HG03442 (cell line): ENCODE measurements around the gene FAM168B.

Experiments
- ATAC-seq: cut with Tn5 transposase; IDR thresholded peaks from one replicate; pipeline ENCODE4 v1.9.1; 2021; ENCODE audit warnings: mild to moderate bottlenecking, moderate library complexity; ENCODE audit not compliant: unreplicated experiment

FAM168B gene

DNA sequence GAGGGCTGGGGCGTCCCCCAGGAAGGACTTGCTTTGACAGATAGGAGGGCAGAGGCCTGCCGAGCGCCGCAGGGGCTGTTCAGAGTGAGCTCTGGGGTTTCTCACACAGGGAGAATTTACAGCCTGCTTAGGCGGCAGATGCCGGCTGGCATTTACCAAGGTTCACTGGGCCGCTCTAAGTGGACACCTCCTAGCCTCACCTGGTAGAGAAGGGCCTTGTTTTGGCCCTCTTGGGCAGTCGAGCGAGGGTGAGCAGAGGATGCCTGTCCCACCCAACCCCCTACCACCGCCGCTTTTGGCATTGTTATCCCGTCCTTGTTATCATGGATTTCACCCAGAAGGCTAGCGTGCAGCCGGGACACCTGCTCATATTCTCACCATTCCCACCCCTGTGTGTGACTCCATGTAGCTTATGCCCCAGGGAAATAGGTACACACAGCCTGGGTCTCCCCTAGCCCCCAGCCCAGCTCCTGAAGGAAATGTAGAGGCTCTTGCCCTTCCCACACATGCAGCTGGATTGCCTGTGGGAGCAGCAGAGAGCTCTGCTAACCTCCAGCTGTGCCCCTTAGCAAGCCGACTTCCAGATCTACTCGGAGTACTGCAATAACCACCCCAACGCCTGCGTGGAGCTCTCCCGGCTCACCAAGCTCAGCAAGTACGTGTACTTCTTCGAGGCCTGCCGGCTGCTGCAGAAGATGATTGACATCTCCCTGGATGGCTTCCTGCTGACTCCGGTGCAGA is 52.4 kb downstream of the FAM168B start:
- no peak for ATAC-seq

DNA sequence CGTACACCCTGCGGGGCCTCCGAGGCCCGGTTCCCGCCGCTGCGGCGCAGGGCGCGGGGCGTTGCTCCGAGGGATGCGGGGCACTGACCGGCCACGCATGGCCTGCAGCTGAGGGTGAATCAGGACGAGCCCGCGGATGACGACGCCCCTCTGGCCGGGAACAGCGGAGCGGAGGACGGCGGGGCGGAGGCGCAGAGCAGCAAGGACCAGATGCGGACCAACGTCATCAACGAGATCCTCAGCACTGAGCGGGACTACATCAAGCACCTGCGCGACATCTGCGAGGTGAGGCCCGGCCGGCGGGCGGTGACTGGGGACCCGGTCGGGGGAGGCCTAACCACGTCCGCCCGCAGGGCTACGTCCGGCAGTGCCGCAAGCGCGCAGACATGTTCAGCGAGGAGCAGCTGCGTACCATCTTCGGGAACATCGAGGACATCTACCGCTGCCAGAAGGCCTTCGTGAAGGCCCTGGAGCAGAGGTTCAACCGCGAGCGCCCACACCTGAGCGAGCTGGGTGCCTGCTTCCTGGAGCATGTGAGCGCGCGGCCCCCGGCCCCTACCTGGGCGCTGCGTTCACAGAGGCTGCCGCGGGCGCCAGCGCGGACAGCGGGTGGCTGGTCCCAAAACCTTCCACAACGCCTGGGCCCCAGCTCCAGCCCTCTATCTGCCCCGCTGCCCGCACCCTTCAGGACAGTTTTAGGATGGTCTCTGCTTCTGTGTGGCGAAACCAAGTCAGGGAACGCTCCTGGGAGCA is 53.2 kb downstream of the FAM168B start:
- ATAC-seq, result no peak

DNA sequence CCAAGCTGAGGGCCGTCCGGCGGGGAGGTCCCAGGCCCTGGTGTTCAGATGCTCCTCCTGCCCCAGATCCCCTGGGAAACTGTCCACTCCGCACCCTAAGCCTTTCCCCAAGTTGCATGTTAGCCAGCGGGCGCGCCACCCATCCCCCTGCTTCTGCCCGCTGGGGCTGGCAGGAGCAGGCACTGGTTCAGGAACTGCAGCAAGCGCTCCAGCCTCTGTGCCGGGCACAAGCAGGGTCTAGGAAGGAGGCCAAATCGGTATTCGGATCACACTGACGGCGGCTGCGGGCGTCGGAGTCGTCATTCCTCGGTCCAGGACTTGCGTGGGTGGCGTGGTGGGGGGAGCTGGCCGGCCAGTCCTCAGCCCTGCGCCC is 53.7 kb downstream of the FAM168B start:
- ATAC-seq, result no peak

DNA sequence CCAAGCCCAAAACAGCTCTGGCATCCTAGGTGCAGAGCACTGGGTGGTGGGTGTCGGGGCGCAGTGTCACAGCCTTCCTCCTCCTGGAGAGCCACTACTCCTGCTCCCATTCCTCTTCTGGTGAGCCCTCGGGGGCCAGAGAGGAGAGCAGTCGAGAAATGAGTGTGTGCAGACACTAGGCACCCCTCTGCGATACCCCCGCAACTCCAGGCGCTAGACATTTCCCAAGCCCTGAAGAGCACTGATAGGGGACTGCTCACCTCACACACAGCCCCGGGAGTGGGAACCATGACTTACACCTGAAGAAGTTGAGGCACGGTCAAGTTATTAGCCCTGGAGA is 54.2 kb downstream of the FAM168B start:
- ATAC-seq, result no peak

DNA sequence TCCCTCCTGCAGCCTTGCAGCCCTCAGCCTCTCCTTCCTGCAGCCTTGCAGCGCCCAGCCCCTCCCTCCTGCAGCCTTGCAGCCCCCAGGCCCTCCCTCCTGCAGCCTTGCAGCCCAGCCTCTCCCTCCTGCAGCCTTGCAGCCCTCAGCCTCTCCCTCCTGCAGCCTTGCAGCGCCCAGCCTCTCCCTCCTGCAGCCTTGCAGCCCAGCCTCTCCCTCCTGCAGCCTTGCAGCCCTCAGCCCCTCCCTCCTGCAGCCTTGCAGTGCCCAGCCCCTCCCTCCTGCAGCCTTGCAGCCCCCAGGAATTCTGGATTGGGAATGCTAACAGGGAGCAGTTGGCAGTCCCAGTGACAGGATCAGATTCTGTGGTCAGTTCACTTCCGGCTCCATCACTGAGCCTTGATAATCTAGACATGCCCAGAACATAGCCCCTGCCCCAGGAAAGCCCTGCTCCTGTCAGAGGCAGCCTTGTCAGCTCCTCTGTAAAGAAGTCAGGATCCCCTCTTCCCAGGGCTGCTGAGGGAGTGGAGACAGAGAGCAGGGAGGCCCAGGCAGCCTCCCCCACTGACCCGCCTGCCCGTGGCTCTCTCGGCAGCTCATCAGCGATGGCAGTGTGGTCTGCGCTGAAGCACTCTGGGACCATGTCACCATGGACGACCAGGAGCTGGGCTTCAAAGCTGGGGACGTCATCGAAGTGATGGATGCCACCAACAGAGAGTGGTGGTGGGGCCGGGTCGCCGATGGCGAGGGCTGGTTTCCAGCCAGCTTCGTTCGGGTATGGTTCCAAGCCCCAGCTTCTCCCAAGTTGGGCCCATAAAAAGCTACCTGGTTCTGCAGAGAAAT is 54.8 kb downstream of the FAM168B start:
- no peak for ATAC-seq

DNA sequence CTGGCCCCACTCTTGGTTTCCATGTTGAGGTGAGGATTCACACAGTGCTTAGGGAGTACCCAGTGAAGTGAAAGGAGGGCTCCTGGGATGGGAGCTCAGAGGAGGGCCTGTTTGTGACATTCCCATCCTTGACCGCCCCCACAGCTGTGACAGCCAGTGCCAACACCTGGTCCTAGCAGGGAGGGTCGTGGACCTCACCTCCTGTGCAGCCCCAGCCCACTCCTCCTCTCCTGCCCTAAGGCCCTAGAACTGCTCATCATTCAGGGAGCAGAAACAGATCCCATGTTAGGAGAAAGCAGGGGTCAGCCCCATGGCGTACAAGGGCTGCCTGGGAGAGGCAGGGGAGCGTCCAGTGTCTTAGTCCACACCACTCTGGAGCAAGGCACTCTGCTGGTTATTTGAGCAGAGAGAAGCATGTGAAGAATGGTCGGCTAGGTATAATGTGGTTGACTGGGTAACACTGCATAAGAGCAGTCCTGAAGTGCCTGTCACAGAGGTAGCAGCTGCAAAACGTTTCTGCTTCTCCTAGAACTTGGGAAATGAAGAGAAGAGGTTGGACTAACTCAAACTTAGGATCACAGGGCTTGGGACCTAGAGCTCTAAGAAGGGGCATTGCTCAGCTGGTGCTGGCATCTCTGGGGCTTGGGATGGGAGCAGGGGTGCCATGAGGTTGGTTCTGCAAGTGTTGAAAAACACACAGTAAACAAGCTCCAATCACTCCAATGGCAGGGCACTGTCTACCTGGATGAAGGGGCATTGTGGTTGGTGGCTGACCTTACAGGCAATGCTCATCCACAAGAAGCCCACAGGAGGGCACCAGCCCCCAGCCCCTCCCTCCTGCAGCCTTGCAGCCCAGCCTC is 55.6 kb downstream of the FAM168B start:
- ATAC-seq, result no peak

DNA sequence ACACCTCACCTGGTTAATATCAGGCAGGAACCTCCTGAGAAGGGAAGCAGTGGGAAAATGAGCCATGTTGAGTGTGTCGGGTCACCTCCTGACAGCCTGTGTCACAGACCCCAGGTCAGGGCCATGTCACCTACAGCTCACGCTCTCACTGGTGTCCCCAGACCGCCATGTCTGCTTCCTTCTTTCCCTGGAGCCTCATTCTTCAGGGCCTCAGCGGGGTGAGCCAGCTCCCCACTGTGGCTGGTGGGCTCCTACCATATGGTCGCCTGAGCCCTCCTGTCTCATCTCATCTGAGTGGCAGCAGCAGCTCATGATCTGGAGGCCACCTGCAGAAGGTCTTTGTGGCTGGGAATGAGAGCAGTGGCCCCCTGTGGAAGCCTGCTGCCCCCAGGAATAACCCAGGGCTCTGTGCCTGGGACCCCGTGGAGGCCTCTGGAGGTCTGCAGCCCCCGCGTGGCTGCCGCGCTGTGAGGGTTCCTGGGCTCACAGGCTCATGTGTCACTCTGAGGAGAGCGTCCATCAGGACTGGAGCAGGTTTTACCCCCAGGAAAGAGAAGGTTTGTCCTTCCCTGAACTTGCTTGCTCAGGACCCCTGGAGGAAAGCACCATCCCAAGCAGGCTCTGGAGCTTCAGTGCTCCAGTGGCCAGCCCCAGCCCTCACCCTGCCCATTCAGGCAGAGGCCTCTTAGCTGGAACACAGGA is 56.4 kb downstream of the FAM168B start:
- no peak for ATAC-seq

DNA sequence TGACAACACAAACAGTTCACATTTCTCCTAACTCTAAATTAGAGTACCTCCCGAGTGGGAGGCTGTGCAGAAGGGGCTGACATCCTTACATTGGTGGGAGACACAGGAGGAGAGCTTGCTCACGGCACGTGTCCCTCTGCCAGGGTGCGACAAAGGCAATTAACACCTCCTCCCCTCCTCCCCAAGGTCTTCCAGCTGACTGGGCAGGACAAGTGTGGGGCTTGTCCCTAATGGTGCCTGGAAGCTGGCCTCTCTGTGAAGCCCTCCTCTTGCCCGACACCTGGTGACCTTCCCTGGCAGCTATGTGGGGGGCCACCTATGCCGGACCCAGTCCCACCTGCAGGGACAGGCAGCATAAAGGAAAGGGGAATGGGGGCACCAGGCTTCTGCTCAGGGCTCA is 57.0 kb downstream of the FAM168B start:
- no peak for ATAC-seq

DNA sequence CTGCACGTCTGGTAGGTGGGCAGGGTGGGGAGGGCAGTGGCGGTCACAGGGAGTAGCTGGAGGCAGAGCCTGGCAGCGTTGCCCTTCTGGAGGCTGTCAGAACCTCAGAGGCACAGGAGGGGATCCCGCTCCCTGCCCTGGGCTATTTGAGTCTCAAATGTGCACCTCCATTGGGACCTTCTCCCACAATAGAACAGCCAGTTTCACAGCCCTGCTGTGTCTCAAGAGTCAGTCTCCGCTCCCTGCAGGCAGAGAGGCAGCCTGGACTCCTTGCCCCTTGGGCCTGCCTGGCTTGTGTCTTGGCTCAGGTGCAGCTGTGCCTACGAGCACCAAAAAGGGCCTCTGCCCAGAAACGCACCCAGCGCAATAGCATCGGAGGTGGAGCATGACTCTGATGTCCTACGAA is 57.4 kb downstream of the FAM168B start:
- ATAC-seq, result no peak

DNA sequence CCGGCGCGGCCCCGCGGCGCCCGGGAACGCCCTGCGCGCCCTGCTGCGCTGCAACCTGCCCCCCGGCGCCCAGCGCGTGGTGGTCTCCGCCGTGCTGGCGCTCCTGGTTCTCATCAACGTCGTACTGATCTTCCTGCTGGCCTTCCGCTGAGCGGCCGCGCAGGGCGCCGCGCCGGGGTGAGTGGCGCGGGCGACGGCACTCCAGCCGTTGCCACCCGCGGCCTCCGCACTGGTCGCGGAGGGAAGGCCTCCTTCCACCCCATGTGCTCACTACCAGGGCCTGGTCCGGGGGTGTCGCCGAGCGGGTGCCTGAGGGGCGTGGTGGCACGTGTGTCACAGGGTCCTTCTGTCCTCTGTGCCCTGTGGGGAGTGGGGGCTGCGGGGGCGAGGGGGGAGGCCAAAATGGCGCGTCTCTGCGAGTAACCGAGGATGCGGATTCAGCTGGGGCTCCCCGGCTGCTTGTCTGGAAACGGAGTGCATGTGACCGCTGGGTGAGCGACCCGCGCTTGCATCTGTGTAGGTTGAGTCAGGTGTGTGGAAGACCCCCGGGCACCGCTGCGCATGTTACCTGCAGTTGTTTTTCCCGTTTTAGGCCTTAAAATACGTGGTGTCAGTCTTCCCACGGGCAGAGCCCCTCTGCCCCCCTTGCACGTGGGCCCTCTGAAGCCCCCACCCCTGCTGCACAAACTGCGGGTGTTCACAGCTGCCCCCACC is 58.0 kb downstream of the FAM168B start:
- ATAC-seq, result no peak

DNA sequence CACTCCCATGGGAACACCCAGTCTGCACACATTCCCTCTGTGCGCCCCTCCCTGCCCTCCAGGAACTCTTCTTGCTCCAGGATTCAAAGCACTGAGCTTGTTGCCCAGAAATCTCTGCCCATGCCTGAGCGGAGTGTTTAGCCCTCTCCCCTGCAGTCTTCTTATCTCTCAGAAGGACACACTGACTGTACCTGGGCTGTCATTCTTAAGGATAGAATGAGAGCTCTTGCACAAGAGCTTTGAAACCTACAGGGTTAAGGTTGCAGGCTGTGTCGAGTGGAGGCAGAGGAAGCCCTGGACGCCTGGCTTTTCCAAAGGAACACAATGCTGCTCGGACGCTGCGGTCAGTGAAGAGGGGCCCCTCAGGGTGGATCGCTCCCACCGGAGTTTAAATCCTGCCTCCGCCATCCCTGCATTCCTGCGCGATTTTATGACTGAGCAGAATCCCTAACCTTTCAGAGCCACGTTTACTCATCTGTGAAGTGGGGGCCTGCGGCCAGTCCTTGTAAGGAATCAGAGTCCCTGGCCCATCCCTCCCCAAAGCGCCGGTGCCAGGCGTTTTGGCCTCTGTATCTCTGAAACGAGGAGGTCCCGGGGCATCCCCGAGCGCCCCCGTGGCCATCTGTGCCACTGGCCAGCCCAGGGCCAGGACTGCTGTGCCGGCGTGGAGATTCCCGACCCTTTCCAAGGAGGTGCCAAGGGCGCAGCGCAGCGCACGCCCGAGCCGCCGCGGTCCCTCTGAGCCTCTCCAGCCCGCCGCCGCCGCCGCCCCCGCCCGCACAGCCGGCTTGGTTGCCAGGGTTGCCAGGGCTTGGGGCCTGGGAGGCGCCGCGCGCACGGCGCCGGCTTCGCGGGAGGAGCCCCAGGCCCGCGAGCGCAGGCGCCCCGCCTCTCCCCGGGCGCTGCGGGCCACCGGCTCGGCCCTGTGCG is 58.9 kb downstream of the FAM168B start:
- ATAC-seq, result no peak

DNA sequence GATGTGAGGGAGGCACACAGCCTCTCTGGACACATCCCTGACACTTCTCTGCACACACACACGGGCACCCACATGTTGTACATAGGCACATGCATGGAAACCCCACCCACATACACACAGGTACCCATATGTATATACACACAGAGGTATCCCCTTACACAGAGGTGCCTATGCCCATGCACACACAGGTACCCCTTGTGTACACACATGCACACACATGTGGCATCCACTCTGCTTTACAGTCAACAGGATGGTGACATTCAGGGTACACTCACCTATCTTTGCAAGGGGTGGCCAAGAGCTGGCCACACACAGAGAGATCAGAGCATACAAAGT is 59.5 kb downstream of the FAM168B start:
- no peak for ATAC-seq

DNA sequence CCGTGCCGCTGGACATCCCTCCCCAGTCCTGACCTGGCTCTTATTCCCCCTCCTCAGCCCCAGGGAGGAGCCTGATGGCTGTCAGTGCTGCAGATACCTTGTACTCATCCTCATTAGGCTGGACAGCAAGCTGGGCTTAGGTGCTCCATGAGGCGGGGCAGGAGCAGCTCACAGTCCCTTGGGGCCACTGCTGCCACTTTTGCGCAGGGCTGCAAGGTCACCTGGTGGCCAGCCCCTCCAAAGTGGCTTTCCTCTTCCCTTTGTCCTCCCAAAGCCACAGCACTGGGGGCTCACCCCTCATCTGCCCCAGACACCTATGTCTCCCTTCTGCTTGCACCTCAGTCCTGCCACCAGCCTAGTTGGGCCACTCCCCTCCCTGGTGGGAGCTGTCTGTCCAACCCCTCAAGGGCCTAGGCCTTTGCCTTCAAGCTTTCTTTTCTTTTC is 60.8 kb downstream of the FAM168B start:
- no peak for ATAC-seq

DNA sequence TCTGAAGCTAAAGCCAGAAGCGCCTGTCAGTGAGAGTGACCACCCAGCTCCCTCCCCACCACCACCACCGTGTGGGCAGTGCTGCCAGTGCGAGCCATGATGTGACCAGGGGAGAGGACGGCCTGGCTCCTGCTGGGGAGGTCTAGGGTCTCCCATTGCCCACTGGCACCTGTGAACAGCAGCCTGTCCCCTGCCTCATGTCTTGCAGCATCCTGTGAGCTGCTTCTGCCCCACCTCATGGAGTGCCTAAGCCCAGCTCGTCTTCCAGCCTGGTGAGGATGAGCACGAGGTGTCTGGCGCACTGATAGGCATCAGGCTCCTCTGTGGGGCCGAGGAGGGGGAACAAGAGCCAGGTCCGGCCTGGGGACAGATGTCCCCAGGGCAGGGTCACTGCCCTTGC is 61.4 kb downstream of the FAM168B start:
- no peak for ATAC-seq

DNA sequence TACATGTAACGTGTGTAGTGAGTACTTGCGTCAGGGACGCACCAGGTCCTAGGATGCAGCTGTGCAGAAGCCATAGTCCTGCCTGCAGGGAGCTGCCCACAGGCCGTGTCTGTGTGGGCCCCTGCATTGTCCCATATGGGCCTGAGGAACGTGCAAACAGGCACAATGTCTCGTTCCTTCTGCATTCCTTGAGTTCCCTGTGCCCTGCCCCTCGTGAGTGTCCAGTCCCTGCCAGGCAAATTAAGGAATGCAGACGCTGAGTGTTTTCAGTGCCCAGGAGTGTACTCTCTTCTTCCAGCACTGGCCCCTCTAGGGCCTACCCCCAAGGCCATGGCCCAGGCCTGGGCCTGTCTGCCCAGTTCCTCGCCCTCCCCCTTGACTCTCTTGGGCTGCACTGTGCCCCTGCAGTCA is 61.8 kb downstream of the FAM168B start:
- no peak for ATAC-seq

DNA sequence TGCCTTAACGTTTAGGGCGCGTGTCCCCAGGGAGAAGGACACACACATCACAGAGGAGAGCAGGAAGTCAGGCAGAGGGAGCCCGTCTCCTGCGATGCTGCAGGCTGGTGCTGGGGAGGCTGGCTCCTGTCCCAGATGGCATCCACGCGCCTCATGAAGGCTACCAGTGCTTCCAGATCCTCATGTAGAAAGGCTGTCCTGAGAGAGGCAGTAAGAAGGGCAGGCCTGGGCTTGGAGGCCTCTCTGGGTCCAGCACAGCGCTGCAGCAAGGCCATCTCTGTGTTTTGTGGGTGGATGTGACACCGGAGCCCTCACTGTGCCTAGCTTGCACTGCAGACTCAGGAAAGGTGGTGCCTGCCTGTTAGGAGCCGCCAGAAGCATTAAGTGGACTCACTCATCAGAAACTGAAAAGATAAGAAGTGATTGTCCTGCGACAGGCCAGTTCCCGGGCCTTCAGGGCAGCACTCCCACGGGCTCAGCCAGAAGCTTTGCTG is 62.7 kb downstream of the FAM168B start:
- no peak for ATAC-seq

DNA sequence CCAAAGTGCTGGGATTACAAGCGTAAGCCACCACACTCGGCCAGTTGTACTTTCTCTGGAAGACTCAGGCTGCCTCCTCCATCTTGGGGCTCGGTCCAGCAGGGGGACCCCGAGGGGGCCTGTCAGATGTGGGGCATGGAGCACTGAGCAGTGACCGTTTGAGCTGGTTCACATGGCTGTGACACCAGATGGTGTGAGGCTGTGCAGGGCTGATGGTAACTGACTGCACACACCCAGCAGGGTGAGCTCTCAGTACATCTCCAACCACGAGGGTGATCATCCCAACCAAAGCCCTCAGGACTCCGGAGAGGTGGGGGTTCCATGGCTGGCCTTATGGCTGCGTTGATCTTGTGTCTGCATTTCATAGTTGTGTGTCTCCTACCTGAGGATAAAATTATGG is 63.4 kb downstream of the FAM168B start:
- ATAC-seq, result no peak
